DMS 273 treated with DMSO at 0.1 percent for 48 hours (cell line): ENCODE results near the gene SLC28A3.

Source experiments
- DNase-seq: peaks from one replicate; lab custom pipeline; 2025; lab: John Stamatoyannopoulos, UW

The SLC28A3 gene

DNA sequence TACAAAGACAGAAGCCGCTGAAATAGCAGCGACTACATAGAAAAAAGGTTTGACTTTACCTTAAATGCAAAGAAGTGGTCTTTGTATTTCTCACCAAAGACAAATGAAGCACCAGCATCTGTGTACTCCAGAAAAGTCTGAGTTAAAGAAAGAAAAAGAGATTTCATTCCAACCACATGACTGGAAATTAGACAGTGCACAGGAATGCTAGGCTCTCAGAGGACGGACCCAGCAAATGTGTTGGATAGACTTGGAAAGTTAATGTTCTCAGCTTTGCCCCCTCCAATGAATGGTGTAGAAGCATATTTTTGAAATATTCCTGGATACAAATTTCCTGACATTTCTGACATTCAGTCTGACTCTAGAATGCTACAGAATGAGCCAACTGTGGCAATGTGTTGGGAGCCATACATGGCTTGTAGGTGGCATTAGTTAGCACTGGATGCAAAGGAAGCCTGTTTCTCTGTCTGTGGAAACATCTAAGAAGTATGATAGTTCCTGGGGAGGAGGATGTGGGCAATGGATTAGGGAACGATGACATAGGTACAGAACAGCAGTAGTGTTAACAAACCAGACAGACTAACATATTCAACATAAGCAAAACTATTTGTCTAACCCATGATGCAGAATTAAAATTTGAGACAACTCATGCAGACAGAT, 43.3 kb downstream of the SLC28A3 start:
- no peak for DNase-seq

DNA sequence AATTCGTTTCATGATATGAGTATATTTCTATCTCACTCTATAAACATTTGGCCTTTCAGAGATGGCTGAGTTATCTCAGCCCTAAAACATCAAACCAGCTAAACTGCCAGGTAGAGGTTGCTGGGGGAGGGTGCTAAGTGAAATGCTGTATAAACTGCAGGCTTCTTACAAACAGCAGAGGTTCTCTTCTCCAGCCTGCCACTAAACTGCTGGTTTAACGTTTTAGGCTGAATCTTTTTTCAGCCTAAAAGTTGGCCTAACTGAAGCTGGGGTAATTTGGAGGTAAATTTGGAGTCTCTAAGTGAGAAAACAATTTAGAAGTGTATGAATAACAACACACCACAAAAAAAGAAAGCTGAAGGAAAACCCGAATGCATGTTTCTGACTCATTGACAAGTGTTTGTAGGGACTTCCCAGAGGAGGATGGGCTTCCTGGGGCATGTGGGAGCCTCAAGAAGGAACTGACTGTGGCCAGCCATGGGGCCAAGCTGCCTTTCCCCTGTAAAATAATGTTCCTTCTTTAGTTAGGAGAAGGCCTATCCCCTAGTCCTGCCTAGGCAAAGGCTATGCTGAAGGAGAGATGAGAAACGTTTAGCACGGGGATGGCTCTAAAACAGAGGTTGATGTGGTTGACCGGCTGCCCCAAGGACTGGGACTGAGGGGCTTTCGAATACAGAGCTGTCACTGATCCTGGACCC, 44.3 kb downstream of the SLC28A3 start:
- no peak for DNase-seq

DNA sequence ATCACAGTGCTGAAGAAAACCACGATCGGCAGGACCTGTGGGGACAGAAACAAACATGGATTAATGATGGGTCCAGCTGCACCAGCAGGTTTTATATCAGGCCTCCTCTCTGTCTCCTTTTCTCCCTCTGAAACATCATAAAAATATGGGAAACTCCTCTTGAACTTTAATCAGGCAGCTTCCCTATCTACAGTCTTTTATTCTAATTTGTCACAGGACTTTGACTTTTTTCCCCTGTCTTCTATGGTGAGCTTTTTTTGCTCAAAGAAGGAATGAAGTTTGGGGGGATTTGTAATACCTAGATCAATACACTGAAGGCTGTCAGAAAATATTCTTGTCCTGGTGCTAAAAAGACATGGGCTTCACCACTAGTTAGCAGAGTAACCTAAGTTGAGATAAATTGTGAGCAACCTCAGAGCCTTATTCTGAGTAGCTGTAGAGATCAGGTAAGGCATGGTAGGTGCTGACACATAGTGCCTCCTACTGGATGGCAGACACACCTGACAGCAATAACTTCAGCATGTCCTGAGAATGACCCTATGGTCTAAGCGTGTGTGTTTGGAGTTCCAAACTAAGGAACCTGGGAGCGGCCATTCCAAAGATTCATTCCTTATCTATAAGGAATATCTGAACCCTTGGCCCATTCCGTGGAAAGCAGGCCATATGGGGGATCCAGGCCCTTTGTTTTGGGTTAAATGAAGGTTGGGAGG, 46.2 kb downstream of the SLC28A3 start:
- no peak for DNase-seq

DNA sequence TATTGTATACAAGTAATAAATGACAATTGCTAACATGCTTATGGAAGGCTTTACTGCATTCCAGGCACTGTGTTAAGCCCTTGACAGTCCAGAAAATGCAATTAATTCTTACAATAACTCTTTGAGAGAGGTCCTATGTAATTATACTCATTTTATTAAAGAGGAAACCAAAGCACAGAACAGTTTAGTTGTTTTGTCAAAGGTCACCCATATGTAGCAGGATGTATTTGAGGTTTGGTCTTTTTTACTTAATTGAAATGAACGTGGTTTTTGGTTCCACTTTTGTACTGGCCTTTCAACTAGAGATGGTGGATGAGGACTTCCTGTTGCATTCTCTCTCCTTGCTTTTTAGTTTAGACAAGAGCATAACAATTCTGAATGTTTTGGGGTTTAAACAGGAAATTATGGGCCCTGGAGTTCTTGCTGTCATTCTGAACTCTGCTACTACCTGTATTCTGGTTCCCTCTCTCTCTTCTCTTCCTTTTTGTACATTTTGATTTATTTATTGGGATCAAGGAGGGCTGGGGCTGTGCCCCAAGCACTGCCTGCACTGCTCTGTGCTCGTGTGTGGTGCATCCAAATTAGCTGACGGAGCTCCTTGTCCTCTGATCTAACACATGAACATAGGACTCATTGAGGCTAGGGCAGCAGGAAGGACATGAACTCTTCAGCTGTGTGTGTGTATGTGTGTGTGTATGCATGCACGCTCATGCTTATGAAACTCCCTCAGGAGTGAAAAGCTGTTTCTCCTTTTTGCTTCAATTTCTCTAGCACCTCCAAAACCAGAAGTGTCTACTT, 47.4 kb downstream of the SLC28A3 start:
- DNase-seq = no peak

DNA sequence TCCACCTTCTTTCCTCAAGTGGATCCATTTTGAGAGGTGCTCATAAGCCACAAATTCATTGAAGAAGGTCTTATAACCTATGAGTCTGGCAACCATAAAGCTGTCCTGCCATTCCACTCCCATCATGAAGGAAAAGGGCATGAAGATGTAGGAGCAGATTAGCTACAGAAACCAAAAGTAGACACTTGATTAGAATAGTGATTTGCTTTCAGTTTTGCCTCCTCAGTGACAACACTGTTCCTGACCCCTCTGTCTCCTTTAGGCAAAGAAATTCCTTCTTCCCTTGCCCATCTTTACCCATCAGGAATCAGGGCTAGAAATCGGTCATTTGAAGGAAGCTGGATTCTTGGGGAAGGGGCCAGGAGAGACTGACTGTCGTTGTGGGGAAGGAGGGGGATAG, 55.2 kb downstream of the SLC28A3 start:
- no peak for DNase-seq

DNA sequence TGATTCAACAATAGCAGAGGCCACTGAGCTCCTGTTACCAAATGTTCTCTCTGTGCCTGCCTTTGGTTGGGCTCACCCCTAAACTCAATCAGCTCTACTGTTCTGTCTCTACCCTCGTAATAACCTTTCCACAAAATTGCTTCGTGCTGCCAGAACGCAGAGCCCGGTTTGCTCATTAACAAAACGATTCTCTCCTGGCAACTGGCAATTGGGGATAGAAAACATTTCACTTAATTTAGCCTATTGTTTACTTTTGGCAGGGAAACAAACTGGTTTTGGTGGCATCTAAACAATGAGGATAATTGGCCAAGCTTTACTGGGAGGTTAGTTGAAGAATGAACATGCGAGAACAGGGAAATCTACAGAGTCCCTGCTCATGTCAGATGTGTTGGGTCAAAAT, 56.6 kb downstream of the SLC28A3 start:
- DNase-seq = no peak

DNA sequence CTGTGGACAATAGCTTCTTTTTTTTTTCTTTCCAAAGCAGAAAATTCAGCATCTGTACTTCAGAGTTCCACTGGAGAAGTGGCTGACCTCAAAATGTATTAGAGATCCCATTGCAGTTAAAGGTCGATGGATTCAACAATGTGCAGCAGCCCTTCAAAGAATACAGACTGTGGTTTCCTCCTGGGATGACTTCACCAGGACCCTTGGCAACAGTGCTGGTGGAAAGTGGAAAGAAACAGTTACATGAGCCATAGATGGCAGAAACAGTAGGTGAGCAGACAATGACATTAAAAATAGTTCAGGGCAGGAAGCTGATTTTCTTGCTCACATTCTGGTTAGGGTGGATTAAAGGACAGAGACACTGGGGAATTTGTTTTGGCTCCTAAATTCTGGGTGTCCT, 62.4 kb downstream of the SLC28A3 start:
- DNase-seq = no peak

DNA sequence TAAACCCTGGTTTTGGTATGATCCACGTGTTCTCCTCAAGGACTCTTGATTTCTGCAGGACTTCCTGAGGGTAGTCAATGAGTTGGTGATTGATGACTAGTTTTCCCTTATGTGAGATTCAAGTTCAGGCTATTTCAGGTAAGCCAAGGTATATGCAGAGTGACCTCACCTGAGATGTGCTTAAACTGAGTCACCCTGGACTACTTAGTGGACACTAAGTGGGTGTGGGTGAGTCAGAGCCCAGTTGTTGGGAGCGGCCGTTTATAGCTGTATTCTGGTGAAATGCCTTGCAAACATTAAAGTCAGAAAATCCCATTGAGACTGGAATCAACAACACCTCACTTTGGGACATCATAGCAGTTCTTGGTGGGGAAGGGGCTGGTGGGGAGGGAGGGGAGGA, 62.9 kb downstream of the SLC28A3 start:
- no peak for DNase-seq

DNA sequence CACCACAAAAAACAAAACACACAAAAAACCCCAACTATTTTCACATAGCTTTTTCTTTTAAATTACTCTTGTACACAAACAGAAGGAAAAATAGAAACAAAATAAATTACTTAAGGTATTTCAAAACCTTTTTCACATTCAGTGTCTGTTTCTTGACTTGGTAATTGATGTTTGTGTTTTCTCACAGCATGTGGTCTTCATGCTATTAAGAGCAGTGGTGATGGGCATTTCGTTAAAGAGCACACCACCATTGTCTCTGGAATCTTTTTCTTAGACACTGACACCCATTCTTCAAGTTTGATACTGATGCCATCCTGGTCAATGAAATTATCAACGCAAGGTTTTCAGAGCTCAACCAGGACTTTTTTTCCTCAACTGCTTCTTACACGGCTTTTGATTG, 63.8 kb downstream of the SLC28A3 start:
- no peak for DNase-seq

DNA sequence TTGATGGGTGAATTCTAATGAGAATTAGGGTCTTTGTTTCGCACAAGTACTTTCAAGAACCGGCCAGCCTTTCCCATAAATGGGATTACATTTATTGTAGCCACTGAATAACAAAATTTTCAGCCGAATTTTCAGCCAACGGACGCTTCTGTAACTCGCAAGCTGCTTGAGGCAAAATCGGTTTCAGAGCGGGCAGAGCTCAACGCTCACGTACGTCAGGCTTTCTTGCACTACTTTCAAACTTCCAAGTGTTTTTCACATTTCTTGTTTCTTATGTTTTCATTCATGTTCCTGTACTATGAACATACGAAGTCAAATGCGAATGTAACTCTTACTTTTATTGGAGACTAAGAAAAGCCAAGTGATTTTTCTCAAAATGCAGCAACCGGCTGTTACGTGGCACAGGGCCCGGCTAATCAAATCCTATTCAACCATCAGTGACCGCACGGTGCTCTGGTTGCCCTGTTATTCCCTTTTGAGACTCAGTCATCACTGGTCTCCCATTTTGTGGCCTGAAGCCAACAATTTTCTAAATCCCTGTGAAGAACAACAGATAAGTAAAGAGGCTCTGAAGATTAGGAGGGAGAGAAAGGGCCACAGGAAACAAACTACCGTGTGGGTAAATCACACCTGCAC, 68.5 kb downstream of the SLC28A3 start:
- DNase-seq = no peak

DNA sequence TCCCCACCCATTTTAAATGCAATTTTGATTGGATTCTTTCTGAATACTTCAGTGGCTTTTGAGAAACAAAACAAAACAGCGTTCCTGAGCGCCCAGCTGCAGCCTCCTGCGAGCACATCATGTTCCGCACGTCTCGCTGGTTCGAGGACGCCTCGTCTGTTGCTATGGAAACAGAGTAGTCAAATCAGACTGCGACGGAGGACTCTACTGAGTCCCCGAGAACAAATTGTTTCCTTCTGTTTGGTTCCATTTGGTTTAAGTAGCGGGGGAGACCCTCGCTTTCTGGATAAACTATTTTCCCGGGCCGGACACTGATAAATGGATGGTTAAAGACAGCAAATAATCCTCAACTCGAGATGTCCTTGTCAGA, 69.0 kb downstream of the SLC28A3 start:
- DNase-seq = no peak

DNA sequence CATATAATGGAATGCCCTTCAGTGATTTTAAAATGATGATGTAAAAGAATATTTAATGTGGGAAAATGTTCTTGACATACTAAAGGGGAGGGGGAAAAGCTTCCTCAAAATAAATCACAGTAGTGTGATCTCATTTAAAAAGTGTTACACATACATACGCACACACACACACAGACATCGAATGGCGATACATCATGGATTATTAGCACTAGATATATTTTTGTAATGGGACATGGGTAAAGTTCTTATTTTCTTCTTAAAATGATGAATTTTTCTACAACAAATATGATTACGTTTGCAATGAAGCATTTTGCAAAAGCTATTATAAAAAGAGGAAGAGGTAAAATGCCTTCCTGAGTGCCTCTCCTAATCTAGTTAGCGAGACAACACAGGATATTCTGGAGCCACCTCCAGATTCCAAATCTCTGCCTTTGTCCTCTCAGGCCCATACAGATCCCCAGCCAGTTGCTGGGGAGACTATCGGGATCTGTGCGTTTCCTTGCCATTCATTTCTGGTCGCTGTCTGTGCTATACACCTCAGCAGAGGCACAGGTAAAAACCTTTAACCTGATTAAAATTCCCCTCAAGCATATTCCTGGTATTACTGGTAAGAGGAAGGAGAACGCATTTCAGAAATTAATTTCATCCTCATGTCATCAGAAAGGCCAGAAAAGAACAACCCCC, 69.6 kb downstream of the SLC28A3 start:
- no peak for DNase-seq

DNA sequence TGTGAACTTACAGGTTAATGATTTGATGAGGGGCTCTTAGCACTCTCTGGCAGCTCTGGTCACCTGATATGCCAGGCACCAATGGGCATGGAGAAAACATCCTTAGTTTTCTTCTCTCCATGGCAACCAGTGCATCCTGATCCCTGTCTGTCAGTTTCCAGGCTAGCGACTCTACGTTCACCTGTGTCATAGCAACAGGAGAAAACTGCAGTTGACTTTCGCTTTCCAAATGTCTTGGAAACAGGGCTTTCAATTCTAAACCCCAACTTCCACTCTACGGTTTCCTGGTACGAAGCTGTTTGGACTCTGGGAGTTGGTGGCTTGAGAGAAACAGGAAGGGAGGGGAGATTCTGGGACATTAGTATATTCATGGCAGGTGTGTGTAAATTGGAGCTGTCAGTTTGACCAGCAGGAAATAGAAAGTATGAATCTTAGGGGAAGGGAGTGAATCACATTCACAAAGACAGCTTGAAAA, 74.4 kb downstream of the SLC28A3 start:
- no peak for DNase-seq

DNA sequence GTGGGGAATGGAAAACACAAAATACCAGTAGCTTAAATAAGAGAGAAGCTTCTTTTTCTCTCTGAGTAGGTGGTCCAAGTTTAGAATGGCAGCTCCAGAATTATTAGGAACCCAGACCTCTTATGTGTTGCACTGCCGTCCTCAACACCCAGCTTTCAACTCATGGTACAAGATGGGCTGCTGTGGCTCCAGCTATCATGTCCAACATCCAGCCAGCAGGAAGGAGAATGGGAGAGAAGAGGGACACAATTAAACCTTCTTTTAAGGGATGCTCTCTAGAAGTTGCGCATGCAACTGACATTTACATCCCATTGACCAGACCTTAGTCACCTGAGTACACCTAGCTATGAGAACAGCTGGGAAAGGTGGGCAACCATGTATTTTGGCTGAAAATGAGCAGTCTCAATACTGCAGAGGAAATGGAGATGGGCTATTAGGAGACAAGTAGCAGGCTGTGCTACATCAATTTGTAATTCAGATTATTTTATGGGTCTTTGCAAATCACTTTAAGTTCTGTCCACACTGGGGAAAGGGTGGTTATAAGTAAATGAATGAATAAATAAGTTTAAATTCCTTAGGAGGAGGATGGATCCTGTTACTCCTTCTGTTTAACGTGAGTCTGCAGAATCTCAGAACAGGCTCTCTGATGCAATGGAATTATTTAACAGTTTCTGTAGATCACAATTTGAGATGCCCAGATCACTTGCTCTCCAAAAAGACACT, 76.1 kb downstream of the SLC28A3 start:
- no peak for DNase-seq

DNA sequence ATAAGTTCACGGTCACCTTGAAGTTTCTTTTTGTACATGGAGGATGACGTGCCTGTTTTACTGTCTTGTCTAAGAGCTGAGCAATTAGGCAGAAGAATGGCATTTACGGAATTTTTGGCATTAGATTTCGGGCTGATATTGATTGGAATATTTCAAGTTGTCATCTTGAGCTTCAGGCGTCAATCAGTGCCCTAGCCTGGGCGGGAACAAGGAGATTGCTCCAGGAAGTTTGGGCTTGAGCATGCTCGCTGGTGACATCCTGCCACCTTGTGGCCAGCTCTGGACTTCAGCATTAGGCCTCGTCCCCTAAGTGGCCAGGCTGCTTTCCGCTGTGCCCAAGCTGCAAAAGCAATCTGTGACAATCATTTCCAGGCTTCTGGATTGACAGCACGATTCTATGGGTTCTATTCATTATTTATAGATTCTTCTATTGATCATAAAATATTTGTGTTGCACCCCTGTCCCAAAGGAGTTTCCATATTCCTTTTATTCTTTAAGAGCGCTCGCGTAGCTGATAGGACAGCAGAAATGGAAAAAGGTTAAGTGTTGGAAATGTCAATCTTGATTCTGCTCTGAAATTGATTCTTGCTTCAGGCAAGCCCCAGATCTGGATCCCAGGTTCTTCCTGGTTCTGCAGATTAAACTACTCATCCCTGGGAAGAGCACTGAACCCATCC, 79.3 kb downstream of the SLC28A3 start:
- DNase-seq = no peak

DNA sequence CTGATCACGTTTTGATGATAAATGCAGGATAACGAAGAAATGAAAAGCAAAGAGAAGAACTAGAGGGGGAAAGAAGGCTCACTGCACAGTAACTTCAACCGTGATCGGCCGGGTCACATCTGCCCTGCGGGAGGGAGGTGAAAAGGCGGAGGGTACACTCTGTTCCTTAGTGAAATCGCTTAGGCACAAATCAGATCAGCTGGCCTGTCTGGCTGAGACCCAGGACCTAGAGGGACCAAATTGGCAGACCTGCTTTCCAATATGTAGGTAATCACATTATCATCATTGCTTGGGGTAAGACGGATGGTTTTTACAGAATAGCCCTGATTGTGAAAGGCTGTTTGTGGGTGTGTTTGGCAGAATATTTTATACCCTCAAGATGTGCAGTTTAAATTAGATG, 82.2 kb downstream of the SLC28A3 start:
- no peak for DNase-seq

DNA sequence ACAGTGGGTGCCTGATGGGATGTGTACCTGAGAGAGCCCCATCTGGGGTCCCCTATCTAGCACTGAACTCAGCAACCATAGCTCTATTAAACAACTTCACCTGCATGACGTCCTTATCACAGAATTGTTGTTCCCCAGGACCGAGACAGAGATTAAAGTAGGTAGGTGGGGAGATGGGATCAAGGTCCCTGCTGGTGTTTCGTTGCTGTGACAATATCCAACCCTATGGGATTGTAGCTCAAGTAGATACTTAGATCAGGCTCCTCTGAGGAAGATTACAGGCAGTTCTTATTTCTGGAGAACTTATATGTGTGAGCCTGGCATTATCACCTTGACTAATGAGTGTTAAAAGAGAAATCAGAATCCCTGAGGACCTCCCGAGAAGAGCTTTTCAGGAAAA, 84.9 kb downstream of the SLC28A3 start:
- DNase-seq = no peak

DNA sequence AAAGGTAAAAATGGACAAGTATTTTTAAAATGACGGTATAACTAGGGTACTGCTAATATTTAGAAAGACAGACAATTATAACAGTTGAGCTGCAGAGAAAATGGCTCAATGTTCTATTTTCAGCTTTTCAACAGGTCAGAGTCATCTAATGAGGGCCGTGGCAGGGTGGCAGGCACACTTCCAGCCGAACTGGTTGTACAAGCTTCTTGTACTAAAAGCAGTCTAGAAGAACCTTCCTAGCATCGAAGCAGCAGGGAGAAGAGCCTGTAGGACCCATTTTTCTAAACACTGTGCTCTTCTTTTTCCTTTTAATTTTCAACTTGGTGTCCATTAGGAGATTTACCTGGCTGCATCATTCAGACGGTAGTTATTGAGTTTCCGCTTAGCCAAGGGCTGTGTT, 85.6 kb downstream of the SLC28A3 start:
- DNase-seq = no peak

DNA sequence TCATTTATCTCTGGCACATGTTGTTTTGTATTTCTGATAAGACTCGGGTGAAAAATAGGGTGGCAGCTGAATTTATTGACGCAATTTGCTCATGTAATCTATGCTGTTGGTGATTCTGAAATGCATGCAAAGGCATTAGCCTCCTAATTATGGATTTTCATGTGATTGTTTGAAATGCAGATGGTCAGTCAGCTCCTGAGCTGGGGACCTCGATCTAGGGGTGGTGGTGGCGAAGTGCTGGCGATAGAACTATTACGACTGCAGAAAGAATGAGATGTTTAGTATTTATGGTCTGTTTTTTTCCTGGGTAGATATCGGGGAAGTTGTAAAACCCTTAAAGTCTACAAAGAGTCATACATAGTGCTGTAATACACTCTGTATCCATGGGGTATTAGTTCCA, 88.6 kb downstream of the SLC28A3 start:
- no peak for DNase-seq

DNA sequence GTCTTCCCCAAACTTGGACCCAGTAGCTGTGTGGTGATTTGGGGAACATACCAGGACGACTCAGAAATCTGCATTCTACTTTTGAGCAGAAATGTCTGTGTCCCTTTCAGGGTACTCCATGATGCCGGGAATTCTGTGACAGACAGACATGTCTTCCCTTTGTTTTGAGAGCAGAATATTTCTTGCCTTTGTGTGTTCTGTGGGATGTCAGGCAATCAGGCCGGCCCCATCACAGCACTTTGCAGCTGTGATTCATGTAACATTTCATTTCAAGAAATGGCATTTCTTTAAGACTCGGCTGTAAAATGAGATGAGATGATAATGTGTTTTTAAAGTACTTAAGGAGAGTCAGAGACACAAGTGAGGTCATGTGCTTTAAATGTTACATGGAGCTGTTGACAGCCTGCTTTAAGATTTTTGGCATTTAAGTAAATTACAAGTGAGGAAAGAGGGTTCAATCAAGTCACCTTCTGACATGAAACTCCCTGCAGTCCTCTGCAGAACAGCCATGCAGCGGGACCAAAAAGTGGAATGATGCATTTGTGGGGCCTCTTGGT, 98.7 kb downstream of the SLC28A3 start:
- DNase-seq = no peak
